ENCODE data around the gene MALL.
"Not testable (repeated sequence)": the region's sequence is repeated elsewhere in the genome, so short reads cannot be mapped to it uniquely, and the experiment has no call there.

The MALL gene

DNA sequence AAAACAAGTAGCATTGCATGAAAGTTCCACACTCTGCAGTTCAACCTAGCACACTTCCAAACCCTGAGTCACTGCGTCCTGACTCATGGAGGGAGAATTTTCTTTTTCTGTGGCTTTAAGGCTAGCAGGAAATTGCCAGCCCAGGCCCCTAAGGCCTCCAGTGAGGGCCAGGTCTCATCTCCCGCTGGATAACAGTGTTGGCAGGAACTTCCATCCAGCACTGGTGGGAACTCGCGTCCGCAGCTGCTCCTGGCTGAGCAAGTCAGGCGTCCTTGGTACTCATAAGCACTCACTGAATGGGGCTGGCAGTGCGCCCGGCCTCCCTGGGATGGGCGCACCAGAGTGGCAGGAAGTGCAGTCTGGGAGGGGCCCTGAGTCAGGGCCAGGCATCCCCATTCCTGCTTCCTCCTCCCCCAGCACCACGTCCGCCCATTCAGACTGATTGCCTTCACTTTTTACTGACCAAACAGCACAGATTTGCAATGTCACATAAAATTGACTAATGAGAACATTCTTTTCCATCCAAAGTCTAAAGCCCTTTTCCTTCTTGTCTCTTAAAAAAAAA, 14.3 kb downstream of the MALL start:
- no peak for TF ChIP-seq CTCF (conservative IDR thresholded peaks at IDR 0.05; ENCODE audit: low read length)
- peak overlapping the region; percentile 51 for H3K4me3 ChIP-seq (ENCODE audit: low read length)
- peak; percentile 100 for DNase-seq (ENCODE audit: low read depth)

DNA sequence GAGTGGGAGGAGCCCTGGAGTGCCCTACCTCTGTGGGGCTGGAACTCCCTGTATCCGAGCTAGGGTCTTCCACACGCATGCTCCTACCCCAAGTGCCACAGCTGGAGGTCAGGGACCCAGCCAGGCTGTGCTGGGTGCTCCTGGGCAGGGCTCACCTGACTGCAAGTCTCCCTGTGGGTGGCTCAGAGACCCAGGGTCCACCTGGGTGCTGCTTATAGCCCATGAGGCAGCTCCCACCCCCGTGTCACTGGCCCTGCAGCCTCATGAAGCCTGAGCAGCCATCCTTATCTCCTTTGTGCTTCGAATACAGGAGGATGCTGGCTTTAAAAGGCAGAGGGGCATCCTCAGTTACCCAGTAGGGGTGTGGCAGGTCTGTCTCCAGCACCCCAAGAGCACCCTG, 14.7 kb downstream of the MALL start:
- not testable (repeated sequence) for DNase-seq (ENCODE audit: low read depth); H3K4me3 ChIP-seq (ENCODE audit: low read length)

- DNase-seq (ENCODE audit: low read depth) = no peak
- no peak for TF ChIP-seq CTCF (conservative IDR thresholded peaks at IDR 0.05; ENCODE audit: low read length)
- H3K4me3 ChIP-seq (ENCODE audit: low read length) = no peak overlapping the region
Measured at GRCh38 chr2:110100480-110100879, 15.1 kb downstream of the MALL start.

- TF ChIP-seq CTCF (conservative IDR thresholded peaks at IDR 0.05; ENCODE audit: low read length) = no peak
- H3K4me3 ChIP-seq (ENCODE audit: low read length) = no peak overlapping the region
- no peak for DNase-seq (ENCODE audit: low read depth)
Measured at GRCh38 chr2:110099471-110100225, 16.0 kb downstream of the MALL start.

DNA sequence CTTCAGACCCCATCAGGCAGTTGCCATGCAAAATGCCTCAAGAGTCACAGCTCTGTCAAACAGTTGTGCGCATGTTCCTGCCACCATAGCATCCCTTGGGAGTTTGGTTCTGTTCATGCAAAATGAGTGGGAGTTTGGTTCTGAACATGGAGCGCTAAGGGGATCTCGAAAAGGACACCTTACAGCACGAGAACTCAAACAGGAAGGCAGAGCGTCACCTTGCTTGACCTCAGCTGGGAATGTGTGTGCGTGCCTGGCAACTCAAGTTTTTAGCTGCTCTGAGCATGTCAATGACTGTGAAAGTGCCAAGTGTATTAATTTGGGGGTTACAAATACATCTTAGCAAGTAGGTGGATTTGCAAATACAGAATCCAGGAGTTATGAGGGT, 16.6 kb downstream of the MALL start:
- TF ChIP-seq CTCF (conservative IDR thresholded peaks at IDR 0.05; ENCODE audit: low read length) = no peak
- no peak overlapping the region for H3K4me3 ChIP-seq (ENCODE audit: low read length)
- DNase-seq (ENCODE audit: low read depth) = peak; percentile 16

GRCh38 chr2:110097506-110098220, 18.0 kb downstream of the MALL start:
- no peak overlapping the region for H3K4me3 ChIP-seq (ENCODE audit: low read length)
- no peak for DNase-seq (ENCODE audit: low read depth)
- no peak for TF ChIP-seq CTCF (conservative IDR thresholded peaks at IDR 0.05; ENCODE audit: low read length)

- H3K4me3 ChIP-seq (ENCODE audit: low read length) = no peak overlapping the region
- no peak for TF ChIP-seq CTCF (conservative IDR thresholded peaks at IDR 0.05; ENCODE audit: low read length)
- DNase-seq (ENCODE audit: low read depth) = no peak
Measured at GRCh38 chr2:110095994-110096633, 19.5 kb downstream of the MALL start.

DNA sequence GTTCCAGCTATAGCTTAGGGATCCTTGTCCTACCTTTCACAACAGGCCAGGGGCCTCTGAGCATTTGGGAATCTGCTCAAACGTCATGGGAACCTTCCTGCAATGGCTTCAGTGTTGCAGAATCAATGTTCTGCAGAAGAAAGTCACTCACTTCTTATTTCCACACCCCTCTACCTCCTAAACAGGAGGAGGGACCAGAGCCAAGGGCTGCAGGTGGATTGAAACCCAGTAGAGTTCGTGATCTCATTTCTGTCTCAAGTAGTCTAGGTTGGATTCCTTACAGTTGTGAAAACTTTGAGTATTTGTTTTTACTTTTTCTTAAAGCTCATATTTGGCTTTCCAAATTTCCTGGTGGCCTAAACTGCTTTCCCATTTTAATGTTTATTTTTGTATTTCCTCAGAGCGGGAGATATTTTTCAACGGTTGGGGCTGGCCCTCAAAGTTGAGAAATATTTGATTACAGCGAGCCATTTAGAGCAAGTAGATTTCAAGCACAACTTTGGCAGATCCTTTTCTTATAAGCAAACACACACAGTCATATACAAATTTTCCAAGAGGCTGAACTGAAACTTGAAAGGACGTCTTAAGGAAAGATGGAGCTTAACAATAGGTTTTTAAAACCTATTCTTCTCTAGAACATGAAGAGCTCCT, 20.6 kb downstream of the MALL start:
- H3K4me3 ChIP-seq (ENCODE audit: low read length); DNase-seq (ENCODE audit: low read depth): not testable (repeated sequence)

- H3K4me3 ChIP-seq (ENCODE audit: low read length); DNase-seq (ENCODE audit: low read depth): not testable (repeated sequence)
Measured at GRCh38 chr2:110093924-110094323, 21.7 kb downstream of the MALL start.

GRCh38 chr2:110090164-110090563, 25.5 kb downstream of the MALL start:
- not testable (repeated sequence) for H3K4me3 ChIP-seq (ENCODE audit: low read length)

DNA sequence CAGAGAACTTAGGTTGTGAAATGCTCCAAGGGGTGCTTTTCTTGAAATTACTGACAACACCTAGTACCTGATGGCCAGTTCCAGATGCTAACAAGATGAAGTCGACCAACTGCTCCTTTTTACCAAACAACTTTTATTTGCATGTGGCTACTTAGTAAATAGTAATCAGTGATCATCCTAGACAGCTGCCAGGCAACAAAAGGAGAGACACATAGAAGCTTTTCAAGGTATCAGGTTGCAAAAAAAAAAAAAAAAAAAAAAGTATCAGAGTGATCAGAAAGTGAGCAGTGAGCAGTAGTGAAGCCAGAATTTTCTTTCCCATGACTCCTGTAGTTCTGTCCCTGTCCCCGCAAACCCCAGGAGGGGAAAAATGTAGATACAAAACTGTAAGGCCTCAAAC, 31.9 kb downstream of the MALL start:
- not testable (repeated sequence) for H3K4me3 ChIP-seq (ENCODE audit: low read length); DNase-seq (ENCODE audit: low read depth)

More at GRCh38 chr2:110090164-110090563, 25.5 kb downstream of the MALL start:
- not testable (repeated sequence) for DNase-seq (ENCODE audit: low read depth)

All from AG10803 (cell line).